Measurements from ENCODE around the gene STYK1.

Gene STYK1

DNA sequence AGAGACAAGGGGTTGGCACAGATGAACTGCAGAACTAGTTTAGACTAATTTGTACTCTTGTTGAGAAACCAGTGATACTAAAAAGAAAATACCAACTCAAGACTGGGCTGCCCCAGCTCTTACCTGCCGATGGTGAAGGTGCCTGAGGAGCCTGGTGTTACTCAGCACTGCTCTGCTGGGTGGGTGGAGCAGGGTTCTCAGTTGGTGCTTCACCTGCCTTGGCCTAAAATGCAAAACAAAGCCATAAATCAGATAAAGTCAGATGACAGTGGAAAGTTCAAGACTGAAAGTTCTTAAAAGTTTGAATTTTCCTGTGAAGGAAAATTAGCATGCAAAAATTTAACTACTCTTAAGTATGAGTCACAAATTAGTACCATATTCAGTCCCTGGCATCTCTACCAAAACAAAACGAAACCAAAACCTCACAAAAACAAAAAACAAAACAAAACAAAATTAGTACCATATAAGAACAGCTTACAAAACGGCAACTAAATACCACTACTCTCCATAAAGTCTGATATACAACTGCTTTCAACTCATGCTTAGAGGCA is 27.4 kb upstream of the STYK1 start:
- Histone ChIP-seq H3F3A (ENCODE audit: insufficient read depth) (no peaks in the 10 kb centered on the region), H3K9me2 (replicated peaks; ENCODE audit: insufficient read depth, low read length) (no peaks in the 10 kb centered on the region), H3K9ac (ENCODE audit: low read length) (no peak overlapping the region), H3K27ac (ENCODE audit: low read depth, low read length) (no peak overlapping the region), H3K9me3 (ENCODE audit: insufficient read depth, low read length) (no peaks in the 10 kb centered on the region), H3K36me3 (ENCODE audit: low read length) (no peaks in the 10 kb centered on the region), H3K79me2 (ENCODE audit: insufficient read depth, low read length) (no peaks in the 10 kb centered on the region), H3K4me2 (ENCODE audit: low read depth, low read length, poor library complexity, severe bottlenecking) (no peak overlapping the region), H3K27me3 (ENCODE audit: low read length) (no peaks in the 10 kb centered on the region), H4K20me1 (ENCODE audit: low read depth, low read length) (no peaks in the 10 kb centered on the region), H2AFZ (ENCODE audit: low read depth, low read length, severe bottlenecking) (no peak overlapping the region), H3K4me3 (ENCODE audit: insufficient read depth, low read length, poor library complexity, severe bottlenecking) (no peak overlapping the region)
- TF ChIP-seq, protein P1, sequence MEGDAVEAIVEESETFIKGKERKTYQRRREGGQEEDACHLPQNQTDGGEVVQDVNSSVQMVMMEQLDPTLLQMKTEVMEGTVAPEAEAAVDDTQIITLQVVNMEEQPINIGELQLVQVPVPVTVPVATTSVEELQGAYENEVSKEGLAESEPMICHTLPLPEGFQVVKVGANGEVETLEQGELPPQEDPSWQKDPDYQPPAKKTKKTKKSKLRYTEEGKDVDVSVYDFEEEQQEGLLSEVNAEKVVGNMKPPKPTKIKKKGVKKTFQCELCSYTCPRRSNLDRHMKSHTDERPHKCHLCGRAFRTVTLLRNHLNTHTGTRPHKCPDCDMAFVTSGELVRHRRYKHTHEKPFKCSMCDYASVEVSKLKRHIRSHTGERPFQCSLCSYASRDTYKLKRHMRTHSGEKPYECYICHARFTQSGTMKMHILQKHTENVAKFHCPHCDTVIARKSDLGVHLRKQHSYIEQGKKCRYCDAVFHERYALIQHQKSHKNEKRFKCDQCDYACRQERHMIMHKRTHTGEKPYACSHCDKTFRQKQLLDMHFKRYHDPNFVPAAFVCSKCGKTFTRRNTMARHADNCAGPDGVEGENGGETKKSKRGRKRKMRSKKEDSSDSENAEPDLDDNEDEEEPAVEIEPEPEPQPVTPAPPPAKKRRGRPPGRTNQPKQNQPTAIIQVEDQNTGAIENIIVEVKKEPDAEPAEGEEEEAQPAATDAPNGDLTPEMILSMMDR (IDR thresholded peaks at IDR 0.05; ENCODE audit: insufficient read depth, low read length, poor library complexity, severe bottlenecking): no peak
- TF ChIP-seq EZH2phosphoT487 (conservative IDR thresholded peaks at IDR 0.05; ENCODE audit: low read length): no peak

DNA sequence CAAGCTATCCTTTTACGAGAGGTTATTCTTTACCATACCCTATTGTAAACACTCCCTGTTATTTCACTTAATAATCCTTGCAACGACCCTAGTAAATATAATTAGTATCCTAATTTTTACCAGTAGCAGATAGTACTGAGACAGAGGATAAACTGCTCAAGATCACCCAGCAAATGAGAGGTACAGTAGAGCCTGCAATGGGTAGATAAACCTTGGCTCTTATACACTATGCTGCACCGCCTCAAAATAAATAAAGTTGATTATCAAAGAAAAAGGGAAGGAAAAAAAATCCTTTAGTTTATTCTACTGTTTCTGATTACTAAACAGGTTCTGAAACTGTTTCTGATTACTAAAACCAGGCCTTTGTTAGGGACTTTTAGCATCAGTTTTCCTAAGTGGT is 26.7 kb upstream of the STYK1 start:
- no peak overlapping the region for H3K9ac ChIP-seq (ENCODE audit: low read length)
- no peak overlapping the region for H2AFZ ChIP-seq (ENCODE audit: low read depth, low read length, severe bottlenecking)
- H3K27ac ChIP-seq (ENCODE audit: low read depth, low read length): no peak overlapping the region
- no peaks in the 10 kb centered on the region for H3F3A ChIP-seq (ENCODE audit: insufficient read depth)
- no peaks in the 10 kb centered on the region for H4K20me1 ChIP-seq (ENCODE audit: low read depth, low read length)
- no peaks in the 10 kb centered on the region for H3K36me3 ChIP-seq (ENCODE audit: low read length)
- no peak for TF ChIP-seq EZH2phosphoT487 (conservative IDR thresholded peaks at IDR 0.05; ENCODE audit: low read length)
- TF ChIP-seq, protein P1 (IDR thresholded peaks at IDR 0.05; ENCODE audit: insufficient read depth, low read length, poor library complexity, severe bottlenecking): no peak
- no peaks in the 10 kb centered on the region for H3K9me3 ChIP-seq (ENCODE audit: insufficient read depth, low read length)
- H3K9me2 ChIP-seq (replicated peaks; ENCODE audit: insufficient read depth, low read length): no peaks in the 10 kb centered on the region
- H3K79me2 ChIP-seq (ENCODE audit: insufficient read depth, low read length): no peaks in the 10 kb centered on the region
- no peak overlapping the region for H3K4me2 ChIP-seq (ENCODE audit: low read depth, low read length, poor library complexity, severe bottlenecking)
- H3K4me3 ChIP-seq (ENCODE audit: insufficient read depth, low read length, poor library complexity, severe bottlenecking): no peak overlapping the region
- H3K27me3 ChIP-seq (ENCODE audit: low read length): no peaks in the 10 kb centered on the region

DNA sequence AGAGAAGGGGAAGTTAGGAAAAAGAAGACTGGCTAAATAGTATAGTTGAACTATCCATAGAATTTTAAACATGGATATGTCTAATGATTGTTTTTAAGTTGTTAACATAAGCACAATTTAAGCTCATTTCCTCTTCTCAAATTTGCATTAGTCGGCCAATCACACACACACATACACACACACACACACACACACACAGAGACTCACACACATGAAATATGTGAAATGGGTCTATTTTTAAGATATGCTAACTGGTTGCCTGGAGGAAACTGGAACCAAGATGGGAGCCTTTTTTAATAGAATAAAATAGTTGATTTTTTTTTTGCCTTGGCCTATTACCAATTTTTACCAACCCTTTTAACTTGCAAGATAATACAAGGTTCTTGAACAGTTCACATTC is 24.0 kb upstream of the STYK1 start:
- H3K9ac ChIP-seq (ENCODE audit: low read length): no peak overlapping the region
- TF ChIP-seq, protein P1 (IDR thresholded peaks at IDR 0.05; ENCODE audit: insufficient read depth, low read length, poor library complexity, severe bottlenecking): no peak
- no peak for TF ChIP-seq EZH2phosphoT487 (conservative IDR thresholded peaks at IDR 0.05; ENCODE audit: low read length)
- H3K79me2 ChIP-seq (ENCODE audit: insufficient read depth, low read length): no peaks in the 10 kb centered on the region
- no peak overlapping the region for H2AFZ ChIP-seq (ENCODE audit: low read depth, low read length, severe bottlenecking)
- H3K4me2 ChIP-seq (ENCODE audit: low read depth, low read length, poor library complexity, severe bottlenecking): no peak overlapping the region
- no peak overlapping the region for H3K27ac ChIP-seq (ENCODE audit: low read depth, low read length)
- H3F3A ChIP-seq (ENCODE audit: insufficient read depth): no peaks in the 10 kb centered on the region
- H3K9me3 ChIP-seq (ENCODE audit: insufficient read depth, low read length): no peaks in the 10 kb centered on the region
- H3K36me3 ChIP-seq (ENCODE audit: low read length): no peaks in the 10 kb centered on the region
- no peaks in the 10 kb centered on the region for H4K20me1 ChIP-seq (ENCODE audit: low read depth, low read length)
- H3K9me2 ChIP-seq (replicated peaks; ENCODE audit: insufficient read depth, low read length): no peaks in the 10 kb centered on the region
- H3K27me3 ChIP-seq (ENCODE audit: low read length): no peaks in the 10 kb centered on the region
- H3K4me3 ChIP-seq (ENCODE audit: insufficient read depth, low read length, poor library complexity, severe bottlenecking): no peak overlapping the region
